Ectodermal cell (in vitro differentiated cells): ENCODE data around the gene UFSP2. TPM values are rescaled to one million over a fixed set of nuclear protein-coding genes. Genes with fewer than 3 reads are reported as not detected.

Experiments
- H3K27ac ChIP-seq: 2 replicates; pipeline ENCODE4 v1.7.0; 2013; ENCODE audit warnings: mild to moderate bottlenecking, low read depth, low read length; ENCODE audit not compliant: insufficient read depth, poor library complexity, severe bottlenecking
- H3K27me3 ChIP-seq: 2 replicates; pipeline ENCODE4 v1.7.0; 2013; ENCODE audit warnings: mild to moderate bottlenecking, low read length; ENCODE audit not compliant: insufficient read depth, control insufficient read depth, poor library complexity, severe bottlenecking
- H3K36me3 ChIP-seq: one replicate; pipeline ENCODE4 v1.7.0; 2013; ENCODE audit warnings: low read length; ENCODE audit not compliant: control insufficient read depth, insufficient read depth
- H3K4me1 ChIP-seq: one replicate; pipeline ENCODE4 v1.7.0; 2013; ENCODE audit warnings: low read length; ENCODE audit not compliant: control insufficient read depth, insufficient read depth
- H3K4me3 ChIP-seq: 2 replicates; pipeline ENCODE4 v1.7.0; 2013; ENCODE audit warnings: low read depth, low read length, control low read depth; ENCODE audit not compliant: insufficient read depth
- H3K9me3 ChIP-seq: 2 replicates; pipeline ENCODE4 v1.7.0; 2013; ENCODE audit warnings: mild to moderate bottlenecking, low read length, moderate library complexity; ENCODE audit not compliant: control insufficient read depth
- WGBS, 2 experiments: methylation state at CpG; one replicate each; pipeline ENCODE4 v1.1.7; 2013; ENCODE audit warnings: missing lambda C conversion rate in 2 of 2; 5-methylcytosine and 5-hydroxymethylcytosine counted together
- polyA plus RNA-seq, 4 experiments: library from polyadenylated mRNA; stranded (reverse); fragments of 50-300 nt; gene quantifications; one replicate each; pipeline ENCODE4 v1.2.3, GENCODE V29; 2013

Gene UFSP2, protein sequence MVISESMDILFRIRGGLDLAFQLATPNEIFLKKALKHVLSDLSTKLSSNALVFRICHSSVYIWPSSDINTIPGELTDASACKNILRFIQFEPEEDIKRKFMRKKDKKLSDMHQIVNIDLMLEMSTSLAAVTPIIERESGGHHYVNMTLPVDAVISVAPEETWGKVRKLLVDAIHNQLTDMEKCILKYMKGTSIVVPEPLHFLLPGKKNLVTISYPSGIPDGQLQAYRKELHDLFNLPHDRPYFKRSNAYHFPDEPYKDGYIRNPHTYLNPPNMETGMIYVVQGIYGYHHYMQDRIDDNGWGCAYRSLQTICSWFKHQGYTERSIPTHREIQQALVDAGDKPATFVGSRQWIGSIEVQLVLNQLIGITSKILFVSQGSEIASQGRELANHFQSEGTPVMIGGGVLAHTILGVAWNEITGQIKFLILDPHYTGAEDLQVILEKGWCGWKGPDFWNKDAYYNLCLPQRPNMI
- polyA plus RNA-seq (2013, experiment 1 of 4), result 37.3 TPM
- polyA plus RNA-seq (2013, experiment 2 of 4), result 39.4 TPM
- 32.4 TPM for polyA plus RNA-seq (2013, experiment 3 of 4)
- polyA plus RNA-seq (2013, experiment 4 of 4), result 38.7 TPM

DNA sequence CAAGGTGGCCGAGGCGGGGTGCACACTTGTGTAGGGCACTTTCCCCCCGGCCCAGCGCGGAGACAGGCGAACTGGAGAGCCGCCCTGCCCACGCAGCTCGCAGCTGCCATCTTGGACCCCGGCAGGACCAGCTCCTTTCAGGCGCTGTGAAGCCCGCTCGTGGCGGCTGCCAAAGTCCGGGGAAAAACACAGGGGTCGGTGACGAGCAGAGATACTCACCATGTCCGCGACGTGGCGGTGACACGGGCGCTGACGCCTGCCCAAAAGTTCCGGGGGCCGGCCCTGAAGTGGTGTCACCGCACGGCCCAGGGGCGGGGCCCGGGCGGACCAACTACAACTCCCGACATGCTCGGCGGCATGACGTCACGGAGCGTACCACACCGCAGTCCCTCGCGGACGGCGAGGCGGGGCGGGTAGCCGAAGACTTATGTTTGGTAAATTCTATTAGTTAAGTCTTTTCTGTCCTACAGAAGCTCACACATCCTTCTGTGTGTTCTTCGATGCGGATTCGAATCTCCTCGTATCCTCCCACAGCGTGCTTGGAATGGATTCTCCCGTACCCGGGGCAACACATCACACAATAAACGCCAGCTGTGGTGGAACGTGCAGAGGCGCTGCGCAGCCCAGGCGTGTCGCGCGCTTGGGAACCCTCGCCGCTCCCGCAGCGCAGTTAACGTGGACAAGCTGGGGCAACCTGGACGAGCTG is at the start of gene UFSP2:
Gene UFSP2, minus strand, starts transcription at position 318 of the 706 bp plus-strand sequence. Its CDS starts 96 bp downstream, at position 222.
- H3K27me3 ChIP-seq, result no peaks in the 10 kb centered on the region
- H3K4me3 ChIP-seq, result peak within 1 kb of the TSS; percentile 94
- peak within 1 kb of the TSS; percentile 100 for H3K27ac ChIP-seq
- 0% methylated on average over 66 of the region's 66 CpGs for WGBS, 2 experiments
- no peaks in the 10 kb centered on the region for H3K9me3 ChIP-seq
- no peaks in the 10 kb centered on the region for H3K4me1 ChIP-seq
- H3K36me3 ChIP-seq, result peaks cover 6% of the 10 kb centered on the region

DNA sequence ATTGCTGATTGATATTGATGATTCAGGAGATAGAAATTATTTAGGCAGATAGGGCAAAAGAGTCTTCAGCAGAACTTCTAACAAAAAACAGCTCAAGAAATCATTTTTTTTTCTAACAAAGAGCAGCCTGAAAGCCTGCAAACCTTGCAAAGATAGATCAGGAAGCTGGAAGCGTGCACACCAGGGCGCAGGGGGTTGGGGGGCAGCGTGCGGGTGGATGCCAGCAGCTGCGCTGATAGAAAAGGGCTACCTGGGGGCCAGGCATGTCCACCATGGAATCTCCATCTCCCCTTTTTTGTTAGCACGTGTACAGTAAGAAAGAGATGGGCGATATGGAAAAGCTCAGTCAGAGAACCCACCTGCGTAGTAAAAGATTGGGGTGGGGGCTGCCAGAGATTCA is 47.5 kb upstream of the UFSP2 start:
- Histone ChIP-seq H3K36me3 (no peaks in the 10 kb centered on the region), H3K27ac (no peak overlapping the region), H3K9me3 (no peaks in the 10 kb centered on the region), H3K4me1 (no peaks in the 10 kb centered on the region), H3K4me3 (no peak overlapping the region), H3K27me3 (peaks cover 23% of the 10 kb centered on the region)
- 90 to 98% methylated on average over 8 of the region's 8 CpGs for WGBS, 2 experiments

DNA sequence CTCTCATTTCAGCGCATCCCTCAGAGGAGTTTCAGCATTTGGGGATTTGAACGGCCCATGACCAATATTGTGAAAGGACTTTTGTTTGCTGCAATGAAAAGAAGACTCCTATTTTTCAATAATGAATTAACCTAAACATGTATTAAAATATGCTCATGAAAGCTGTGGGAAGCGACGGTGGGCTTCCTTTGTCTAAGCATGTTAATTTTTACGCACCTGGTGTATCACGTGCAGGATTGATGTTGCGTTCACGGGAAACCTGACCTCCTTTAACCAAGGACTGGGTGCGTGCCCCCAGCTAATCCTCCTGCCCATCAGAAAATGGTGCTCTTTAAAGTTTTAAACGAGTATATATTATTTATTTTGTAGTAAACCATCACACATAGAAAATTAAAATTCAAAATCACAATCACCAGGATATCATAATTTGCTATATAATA is 46.4 kb upstream of the UFSP2 start:
- 53 to 57% methylated on average over 8 to 9 of the region's 10 CpGs for WGBS, 2 experiments
- no peaks in the 10 kb centered on the region for H3K36me3 ChIP-seq
- H3K27me3 ChIP-seq, result peaks cover 23% of the 10 kb centered on the region
- no peak overlapping the region for H3K27ac ChIP-seq
- H3K4me3 ChIP-seq, result peak overlapping the region; percentile 72
- H3K4me1 ChIP-seq, result no peaks in the 10 kb centered on the region
- H3K9me3 ChIP-seq, result no peaks in the 10 kb centered on the region

DNA sequence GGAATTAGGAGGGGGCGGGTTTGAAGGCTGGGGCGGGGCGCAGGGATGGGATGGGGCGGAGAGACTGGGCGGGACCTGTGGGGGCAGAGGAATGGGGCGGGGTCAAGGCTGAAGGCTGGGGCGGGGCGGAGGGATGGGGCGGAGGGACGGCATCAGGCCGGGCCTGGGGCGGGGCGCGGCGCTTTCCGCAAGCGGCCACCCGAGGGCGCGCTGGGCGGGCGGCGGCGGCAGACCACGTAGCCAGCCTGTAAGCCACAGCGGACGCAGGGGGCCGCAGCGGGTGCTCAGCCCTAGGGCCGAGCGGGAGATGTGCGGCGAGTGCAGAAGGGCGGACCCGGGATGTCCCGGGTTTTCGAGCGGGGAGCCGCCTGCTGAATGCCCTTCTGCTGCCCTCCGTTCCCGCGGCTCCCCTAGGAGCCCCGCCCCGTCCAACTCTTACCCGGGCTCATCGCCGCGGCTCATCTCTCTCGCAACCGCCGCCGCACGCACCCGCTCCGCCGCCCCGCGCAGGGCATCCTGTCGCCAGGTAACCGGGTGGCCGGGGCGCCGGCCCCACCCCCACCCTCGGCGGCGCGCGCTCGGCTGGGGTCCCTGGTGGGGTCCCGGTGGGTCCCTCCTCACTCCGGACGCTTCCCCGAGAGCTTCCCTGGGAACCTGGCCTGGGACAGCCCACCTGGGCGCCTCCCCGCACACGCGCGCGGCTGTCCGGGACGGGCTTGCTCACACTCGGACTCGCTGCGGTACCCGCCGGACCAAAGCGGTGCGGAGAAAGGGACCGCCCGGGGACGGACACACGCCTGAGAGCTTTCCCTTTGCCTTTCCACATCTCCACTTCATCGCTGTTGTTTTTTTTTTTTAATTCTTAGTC is 45.7 kb upstream of the UFSP2 start, which contains the start of gene CCDC110:
Gene CCDC110, minus strand, starts transcription at position 499 of the 868 bp plus-strand sequence. Its CDS starts 50 bp downstream, at position 449.
- Histone ChIP-seq H3K27ac (no peak within 1 kb of the TSS), H3K9me3 (no peaks in the 10 kb centered on the region), H3K4me1 (no peaks in the 10 kb centered on the region), H3K36me3 (no peaks in the 10 kb centered on the region), H3K4me3 (peak within 1 kb of the TSS; percentile 72), H3K27me3 (peaks cover 23% of the 10 kb centered on the region)
- WGBS, 2 experiments, result 0% methylated on average over 92 to 93 of the region's 93 CpGs

DNA sequence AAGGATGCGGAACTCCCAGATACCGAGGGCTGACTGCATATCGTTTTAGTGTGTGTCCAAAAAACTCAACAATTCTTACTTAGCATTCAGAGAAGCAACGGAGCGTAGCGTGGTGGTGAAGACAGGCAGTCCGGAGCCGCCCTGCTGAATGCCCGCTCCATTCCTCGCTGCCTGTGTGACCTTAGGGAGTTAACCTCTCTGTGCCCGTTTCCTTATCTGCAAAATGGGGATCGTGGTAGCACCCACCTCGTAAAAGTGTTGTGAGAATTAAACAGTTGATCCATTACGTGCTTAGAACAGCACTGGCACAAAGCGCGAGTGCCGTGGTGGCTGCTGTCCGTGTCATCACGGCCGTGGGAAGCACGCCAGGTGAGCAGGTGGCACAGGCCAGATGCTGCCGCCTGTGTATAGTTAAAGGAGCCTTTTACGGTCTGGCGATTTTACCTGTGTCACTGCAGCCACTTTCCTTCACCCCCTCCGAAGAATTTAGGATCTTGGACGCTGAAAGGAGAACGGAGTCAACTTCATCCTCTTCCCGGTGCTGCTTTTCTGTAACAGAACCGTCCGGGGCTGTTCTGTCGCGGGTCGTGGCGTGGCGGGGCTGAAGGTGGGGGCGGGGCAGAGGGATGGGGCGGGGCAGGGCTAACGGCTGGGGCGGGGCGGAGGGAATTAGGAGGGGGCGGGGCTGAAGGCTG is 44.9 kb upstream of the UFSP2 start:
- no peaks in the 10 kb centered on the region for H3K4me1 ChIP-seq
- no peak overlapping the region for H3K27ac ChIP-seq
- H3K27me3 ChIP-seq, result peaks cover 23% of the 10 kb centered on the region
- WGBS, 2 experiments, result 14% methylated on average over 28 to 30 of the region's 41 CpGs
- no peaks in the 10 kb centered on the region for H3K36me3 ChIP-seq
- H3K4me3 ChIP-seq, result peak overlapping the region; percentile 42
- H3K9me3 ChIP-seq, result no peaks in the 10 kb centered on the region

DNA sequence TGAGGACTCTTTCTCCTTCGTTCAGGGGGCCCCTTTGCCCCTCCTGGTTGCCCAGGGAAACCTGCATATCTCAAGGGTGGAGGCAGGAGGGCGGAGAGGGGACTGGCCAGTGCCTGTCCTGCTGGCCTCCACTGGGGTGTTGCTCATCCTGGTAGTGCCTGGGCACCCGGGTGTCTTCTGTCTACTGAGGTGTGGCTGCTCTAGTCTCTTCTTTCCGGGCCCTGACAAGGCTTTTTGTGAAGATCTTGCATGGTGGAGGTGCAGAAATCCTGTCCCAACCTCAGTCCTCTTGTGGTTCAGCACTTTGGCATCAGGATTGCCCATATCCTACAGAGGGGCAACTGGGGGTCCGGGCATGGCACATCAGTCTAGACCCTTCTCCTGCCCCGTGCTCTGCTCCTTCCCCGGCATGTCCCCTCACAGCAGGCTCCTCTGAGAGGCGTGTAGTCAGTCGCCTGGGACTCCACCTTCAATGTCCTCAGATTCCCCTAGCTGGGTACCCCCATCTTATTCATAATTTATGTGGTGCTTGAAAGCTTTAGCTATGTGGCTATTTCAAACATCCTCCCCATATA is 43.9 kb upstream of the UFSP2 start:
- H3K27me3 ChIP-seq, result peaks cover 23% of the 10 kb centered on the region
- no peak overlapping the region for H3K4me3 ChIP-seq

DNA sequence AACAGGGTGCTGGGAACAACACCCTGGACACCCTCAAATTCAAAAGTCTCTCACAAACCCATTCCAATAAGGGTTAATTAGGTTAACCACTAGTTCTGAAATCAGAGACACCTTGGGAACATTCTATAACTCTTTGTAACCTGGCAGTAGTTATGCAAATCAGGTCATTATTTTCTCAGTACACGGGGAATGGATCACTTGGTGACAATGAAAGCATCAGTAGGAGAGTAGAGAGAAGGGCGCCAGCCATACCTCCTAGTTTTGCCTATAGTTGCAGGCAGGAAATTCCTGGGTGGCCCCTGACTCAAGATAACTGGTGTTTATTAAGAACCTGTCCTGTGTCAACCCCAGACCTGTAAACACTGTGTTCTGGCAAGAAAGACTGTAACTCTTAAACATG is 43.2 kb upstream of the UFSP2 start:
- Histone ChIP-seq H3K27me3 (peaks cover 23% of the 10 kb centered on the region), H3K4me3 (no peak overlapping the region), H3K36me3 (no peaks in the 10 kb centered on the region), H3K9me3 (no peaks in the 10 kb centered on the region), H3K27ac (no peak overlapping the region), H3K4me1 (peaks cover 6% of the 10 kb centered on the region)
- 82 to 83% methylated on average over 2 of the region's 2 CpGs for WGBS, 2 experiments

More for the DNA sequence above, 43.9 kb upstream of the UFSP2 start:
- Histone ChIP-seq H3K9me3 (no peaks in the 10 kb centered on the region), H3K36me3 (no peaks in the 10 kb centered on the region), H3K27ac (no peak overlapping the region), H3K4me1 (no peaks in the 10 kb centered on the region)
- WGBS, 2 experiments, result 72 to 77% methylated on average over 9 of the region's 9 CpGs

DNA sequence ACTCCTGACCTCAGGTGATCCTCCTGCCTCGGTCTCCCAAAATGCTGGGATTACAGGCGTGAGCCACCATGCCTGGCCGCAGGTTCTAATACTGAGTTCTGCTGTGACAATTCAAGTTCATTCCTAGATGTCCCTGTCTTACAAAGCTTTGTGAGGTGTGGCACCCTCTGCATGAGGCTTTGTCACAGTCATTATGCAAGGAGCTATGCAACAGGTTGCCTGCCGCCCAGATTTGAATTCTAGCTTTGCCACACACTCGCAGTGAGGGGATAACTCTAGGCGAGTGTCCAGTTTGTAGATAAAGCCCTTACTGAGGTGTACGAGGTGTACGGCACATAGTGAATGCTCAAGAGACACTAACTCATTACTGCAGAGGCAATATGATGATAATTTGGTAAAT is 42.2 kb upstream of the UFSP2 start:
- Histone ChIP-seq H3K36me3 (no peaks in the 10 kb centered on the region), H3K4me1 (peaks cover 9% of the 10 kb centered on the region), H3K27me3 (peaks cover 23% of the 10 kb centered on the region), H3K27ac (no peak overlapping the region), H3K4me3 (no peak overlapping the region), H3K9me3 (no peaks in the 10 kb centered on the region)
- 88 to 90% methylated on average over 8 of the region's 8 CpGs for WGBS, 2 experiments

DNA sequence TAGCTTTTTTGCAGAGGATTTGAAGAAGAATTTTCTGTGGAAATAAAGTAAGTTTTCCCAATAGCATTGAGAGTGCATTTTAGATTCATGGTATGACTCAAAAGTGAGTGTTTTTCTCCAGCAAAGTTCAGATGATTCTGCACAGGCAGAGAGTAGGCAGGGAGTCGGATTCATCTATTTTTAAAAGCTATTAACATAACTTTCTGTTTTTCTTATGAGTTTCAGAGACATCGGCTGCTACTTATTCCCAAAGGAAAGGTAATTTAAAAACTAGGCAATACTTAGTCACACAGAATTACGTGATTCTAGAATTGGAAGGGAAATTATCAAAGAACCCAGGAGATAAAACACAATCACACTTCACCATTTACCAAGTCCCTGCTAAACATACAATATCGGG is 41.3 kb upstream of the UFSP2 start:
- Histone ChIP-seq H3K4me1 (peaks cover 9% of the 10 kb centered on the region), H3K27ac (no peak overlapping the region), H3K27me3 (peaks cover 17% of the 10 kb centered on the region), H3K36me3 (no peaks in the 10 kb centered on the region), H3K9me3 (no peaks in the 10 kb centered on the region), H3K4me3 (no peak overlapping the region)
- 91 to 100% methylated on average over 3 to 4 of the region's 4 CpGs for WGBS, 2 experiments
